ENCODE results near the gene GPLD1. TPM values are rescaled to one million over a fixed set of nuclear protein-coding genes. Genes with fewer than 3 reads are reported as not detected.

The GPLD1 gene
- 0.81 to 1.2 TPM (median 1.0 TPM) in 5 replicates for total RNA-seq (2022; extraction: Qiagen RNA extraction)

GRCh38 chr6:24489470-24489869, at the start of gene GPLD1:
Gene GPLD1, minus strand, starts transcription at chr6:24489578. Its CDS starts 67 bp downstream, at chr6:24489511.

DNA sequence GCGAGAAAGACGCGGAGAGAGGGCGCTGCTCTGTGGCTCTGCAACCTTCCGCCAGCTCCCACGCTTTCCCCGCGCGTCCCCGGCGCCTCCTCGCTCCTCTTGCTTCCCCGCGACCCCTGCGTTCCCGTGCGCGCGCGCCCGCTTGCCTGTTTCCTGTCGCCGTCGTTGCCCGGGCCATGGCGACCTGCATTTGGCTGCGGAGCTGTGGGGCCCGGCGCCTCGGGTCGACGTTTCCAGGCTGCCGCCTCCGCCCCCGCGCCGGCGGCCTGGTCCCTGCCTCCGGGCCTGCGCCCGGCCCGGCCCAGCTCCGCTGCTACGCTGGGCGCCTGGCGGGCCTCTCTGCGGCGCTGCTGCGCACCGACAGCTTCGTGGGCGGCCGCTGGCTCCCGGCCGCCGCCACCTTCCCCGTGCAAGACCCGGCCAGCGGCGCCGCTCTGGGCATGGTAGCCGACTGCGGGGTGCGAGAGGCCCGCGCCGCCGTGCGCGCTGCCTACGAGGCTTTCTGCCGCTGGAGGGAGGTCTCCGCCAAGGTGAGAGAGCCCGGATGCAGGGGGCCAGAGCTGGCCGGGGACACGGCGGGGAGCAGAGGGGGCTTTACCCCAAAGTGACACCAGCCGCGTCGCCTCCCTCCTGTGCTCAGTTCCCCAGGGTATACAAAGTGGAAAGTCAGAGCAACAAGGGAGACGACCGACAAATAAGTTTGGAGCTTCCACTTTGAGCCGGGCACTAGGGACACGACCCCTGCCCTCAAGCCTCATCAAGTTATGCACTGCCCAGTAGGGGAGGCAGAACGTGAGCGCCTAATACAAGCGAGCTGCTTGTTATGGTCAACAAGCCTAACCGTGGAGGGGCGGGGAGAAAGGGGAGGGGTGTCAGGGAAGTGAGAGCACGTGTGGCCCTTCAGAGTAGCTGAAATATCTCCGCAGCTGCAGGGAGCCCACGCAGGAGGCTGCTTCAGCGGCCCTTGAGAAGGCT, 5.7 kb upstream of the GPLD1 start, which contains the start of gene ALDH5A1:
Gene ALDH5A1 (plus strand): TSS at position 149 of the 975 bp plus-strand sequence. CDS start 28 bp downstream, at position 177.

GRCh38 chr6:24402697-24403500, 86.5 kb downstream of the GPLD1 start, which contains the start of gene MRS2:
Gene MRS2, plus strand, starts transcription at chr6:24402936. Its CDS starts 111 bp downstream, at chr6:24403047.

Other genes starting within 250 kb of the GPLD1 start
- gene DCDC2, start 131.5 kb downstream of the GPLD1 start, total RNA-seq (2022; extraction: Qiagen RNA extraction) = 1.9 to 3.8 TPM (median 2.1 TPM) in 5 replicates
- gene MRS2, start 86.6 kb downstream of the GPLD1 start, total RNA-seq (2022; extraction: Qiagen RNA extraction) = 19.1 to 20.4 TPM (median 20.1 TPM) in 5 replicates
- 6.7 to 7.7 TPM (median 6.9 TPM) in 5 replicates for gene ALDH5A1, start 5.4 kb upstream of the GPLD1 start, total RNA-seq (2022; extraction: Qiagen RNA extraction)
- gene KIAA0319, start 156.6 kb upstream of the GPLD1 start, total RNA-seq (2022; extraction: Qiagen RNA extraction) = 1.8 to 2.0 TPM (median 2.0 TPM) in 5 replicates
- gene TDP2, start 177.3 kb upstream of the GPLD1 start, total RNA-seq (2022; extraction: Qiagen RNA extraction) = 26.0 to 31.1 TPM (median 27.1 TPM) in 5 replicates
- gene ACOT13, start 177.5 kb upstream of the GPLD1 start, total RNA-seq (2022; extraction: Qiagen RNA extraction) = 11.4 to 26.5 TPM (median 26.0 TPM) in 5 replicates
- gene C6orf62, start 229.6 kb upstream of the GPLD1 start, total RNA-seq (2022; extraction: Qiagen RNA extraction) = 46.9 to 63.4 TPM (median 49.4 TPM) in 5 replicates

Data from A549 treated with AZD2906 at 1 μM for 4 hours (cell line).